Thyroid gland (tissue), 4 donors: ENCODE data around the gene MAGOH. TPM values are rescaled to one million over a fixed set of nuclear protein-coding genes. Genes with fewer than 3 reads are reported as not detected.

Experiments
- DNase-seq, 2 donors: peaks; one replicate each; pipeline ENCODE4 v3.0.0-alpha.2; 2019
- H3K27ac ChIP-seq, 3 donors: fragments of 200-600 bp; sonication (generic); 1 replicate in 2 of 3; 2 replicates in 1 of 3; pipeline ENCODE4 v1.5.1; 2016 to 2019; ENCODE audit warnings: mild to moderate bottlenecking in 1 of 3, moderate library complexity in 1 of 3
- H3K27me3 ChIP-seq: fragments of 200-600 bp; sonication (generic); one replicate; pipeline ENCODE4 v1.5.1; 2019
- H3K36me3 ChIP-seq, 2 donors: fragments of 200-600 bp; sonication (generic); one replicate each; pipeline ENCODE4 v1.5.1; 2016 to 2019
- H3K4me1 ChIP-seq, 2 donors: fragments of 200-600 bp; sonication (generic); one replicate each; pipeline ENCODE4 v1.5.1; 2017 to 2019
- H3K4me3 ChIP-seq, 3 donors: fragments of 200-600 bp; sonication (generic); replicated peaks in 1 of 3; 1 replicate in 2 of 3; 2 replicates in 1 of 3; pipeline ENCODE4 v1.5.1; 2016; ENCODE audit warnings: mild to moderate bottlenecking in 1 of 3
- H3K9me3 ChIP-seq: fragments of 200-600 bp; sonication (generic); one replicate; pipeline ENCODE4 v1.5.1; 2017
- POLR2A ChIP-seq, 2 donors: fragments of 450-650 bp; IDR thresholded peaks; one replicate each; pipeline ENCODE4 v1.6.1; 2017; ENCODE audit warnings: antibody characterized with exemption in 2 of 2, mild to moderate bottlenecking in 2 of 2, moderate library complexity in 1 of 2
- WGBS, 2 donors: methylation state at CpG; one replicate each; pipeline ENCODE4 v1.1.5; 2017; 5-methylcytosine and 5-hydroxymethylcytosine counted together
- intact Hi-C: fragments of 100-400 bp; cut with DNase I; formaldehyde crosslinking; loops from one replicate; pipeline ENCODE4 v1.15.1; 2023
- total RNA-seq, 4 donors: library from RNA; depleted of rRNA; stranded (reverse); fragments of >200 nt; gene quantifications; one replicate each; pipeline ENCODE4 v1.2.3, GENCODE V29; 2016
- TF ChIP-seq, protein P1 (sequence below), 6 experiments: fragments of 200-600 bp in 3 of 6; fragments of 450-650 bp in 3 of 6; sonication (generic) in 3 of 6; IDR thresholded peaks; one replicate each; pipeline ENCODE4 v1.5.1; 2016 to 2019; ENCODE audit warnings: antibody characterized with exemption in 6 of 6, mild to moderate bottlenecking in 2 of 6, inconsistent platforms in 1 of 6, moderate library complexity in 1 of 6

MAGOH gene
- total RNA-seq, 4 donors from 2014 or later, result 16.8 to 61.9 (median 34.4) TPM

- Histone ChIP-seq H3K9me3 (no peaks in the 10 kb centered on the region), H3K27me3 (no peaks in the 10 kb centered on the region), H3K36me3 (peaks cover 43 to 48% of the 10 kb centered on the region in 2 donors), H3K4me1 (no peaks in the 10 kb centered on the region), H3K4me3 (no peak overlapping the region), H3K27ac (no peak overlapping the region)
- intact Hi-C loops, result no loop called here
- no peak for DNase-seq
- 92 to 93% methylated on average over 4 of the region's 4 CpGs for WGBS, 2 donors
- no peak for TF ChIP-seq POLR2A (IDR thresholded peaks at IDR 0.05)
- TF ChIP-seq, protein P1, sequence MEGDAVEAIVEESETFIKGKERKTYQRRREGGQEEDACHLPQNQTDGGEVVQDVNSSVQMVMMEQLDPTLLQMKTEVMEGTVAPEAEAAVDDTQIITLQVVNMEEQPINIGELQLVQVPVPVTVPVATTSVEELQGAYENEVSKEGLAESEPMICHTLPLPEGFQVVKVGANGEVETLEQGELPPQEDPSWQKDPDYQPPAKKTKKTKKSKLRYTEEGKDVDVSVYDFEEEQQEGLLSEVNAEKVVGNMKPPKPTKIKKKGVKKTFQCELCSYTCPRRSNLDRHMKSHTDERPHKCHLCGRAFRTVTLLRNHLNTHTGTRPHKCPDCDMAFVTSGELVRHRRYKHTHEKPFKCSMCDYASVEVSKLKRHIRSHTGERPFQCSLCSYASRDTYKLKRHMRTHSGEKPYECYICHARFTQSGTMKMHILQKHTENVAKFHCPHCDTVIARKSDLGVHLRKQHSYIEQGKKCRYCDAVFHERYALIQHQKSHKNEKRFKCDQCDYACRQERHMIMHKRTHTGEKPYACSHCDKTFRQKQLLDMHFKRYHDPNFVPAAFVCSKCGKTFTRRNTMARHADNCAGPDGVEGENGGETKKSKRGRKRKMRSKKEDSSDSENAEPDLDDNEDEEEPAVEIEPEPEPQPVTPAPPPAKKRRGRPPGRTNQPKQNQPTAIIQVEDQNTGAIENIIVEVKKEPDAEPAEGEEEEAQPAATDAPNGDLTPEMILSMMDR (IDR thresholded peaks at IDR 0.05), result no peak
These were observed 27.3 kb upstream of the MAGOH start for GRCh38 chr1:53265581-53265980.

DNA sequence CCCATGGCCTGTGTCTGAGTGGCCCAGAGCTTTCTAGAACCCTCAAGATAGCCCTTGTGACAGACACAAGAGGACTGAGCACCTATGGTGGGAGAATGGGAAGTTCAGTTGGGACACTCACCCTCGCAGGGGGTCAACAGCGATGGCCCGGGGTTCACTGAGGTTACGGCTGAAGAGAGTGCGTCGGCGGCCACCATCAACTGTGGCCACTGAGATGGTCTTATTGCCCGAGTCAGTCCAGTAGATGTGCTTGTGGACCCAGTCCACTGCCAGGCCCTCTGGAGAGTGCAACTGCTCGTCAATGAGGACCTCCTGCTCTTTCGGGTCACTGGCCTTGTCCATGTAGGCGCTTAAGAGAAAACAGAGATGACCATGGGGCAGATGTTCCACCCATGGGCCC, 25.7 kb upstream of the MAGOH start:
- no peak for DNase-seq
- Histone ChIP-seq H3K36me3 (peaks cover 55 to 56% of the 10 kb centered on the region in 2 donors), H3K27ac (no peak overlapping the region), H3K4me1 (no peaks in the 10 kb centered on the region), H3K27me3 (no peaks in the 10 kb centered on the region), H3K9me3 (no peaks in the 10 kb centered on the region), H3K4me3 (no peak overlapping the region)
- intact Hi-C loops, result no loop called here
- no peak for TF ChIP-seq POLR2A (IDR thresholded peaks at IDR 0.05)
- TF ChIP-seq, protein P1 (IDR thresholded peaks at IDR 0.05), result no peak
- 95 to 98% methylated on average over 8 to 11 of the region's 11 CpGs for WGBS, 2 donors

DNA sequence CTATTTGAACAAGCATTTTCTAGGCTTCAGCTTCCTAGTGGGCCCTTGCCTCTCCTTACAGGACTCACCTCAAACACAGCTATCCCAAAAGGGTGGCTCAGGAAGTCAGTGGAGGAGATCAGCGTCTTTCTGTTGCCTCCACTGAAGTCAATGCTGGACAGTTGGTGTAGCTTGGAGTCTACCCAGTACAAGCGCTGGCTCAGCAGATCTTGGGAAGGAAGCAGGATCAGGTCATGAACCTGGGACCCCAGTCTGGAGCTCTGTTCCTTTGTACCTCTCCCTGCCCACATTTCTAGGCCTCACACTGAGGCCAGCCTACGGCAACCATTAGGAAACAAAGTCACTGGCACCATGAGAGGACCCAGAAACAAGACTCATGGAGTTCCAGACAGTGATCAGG, 23.7 kb upstream of the MAGOH start:
- intact Hi-C loops, result no loop called here
- Histone ChIP-seq H3K27ac (no peak overlapping the region), H3K4me3 (no peak overlapping the region), H3K4me1 (no peaks in the 10 kb centered on the region), H3K9me3 (no peaks in the 10 kb centered on the region), H3K27me3 (no peaks in the 10 kb centered on the region), H3K36me3 (peaks cover 60 to 72% of the 10 kb centered on the region in 2 donors)
- TF ChIP-seq, protein P1 (IDR thresholded peaks at IDR 0.05), result no peak
- no peak for TF ChIP-seq POLR2A (IDR thresholded peaks at IDR 0.05)
- no peak for DNase-seq
- WGBS, 2 donors, result 96 to 100% methylated on average over 3 of the region's 3 CpGs

DNA sequence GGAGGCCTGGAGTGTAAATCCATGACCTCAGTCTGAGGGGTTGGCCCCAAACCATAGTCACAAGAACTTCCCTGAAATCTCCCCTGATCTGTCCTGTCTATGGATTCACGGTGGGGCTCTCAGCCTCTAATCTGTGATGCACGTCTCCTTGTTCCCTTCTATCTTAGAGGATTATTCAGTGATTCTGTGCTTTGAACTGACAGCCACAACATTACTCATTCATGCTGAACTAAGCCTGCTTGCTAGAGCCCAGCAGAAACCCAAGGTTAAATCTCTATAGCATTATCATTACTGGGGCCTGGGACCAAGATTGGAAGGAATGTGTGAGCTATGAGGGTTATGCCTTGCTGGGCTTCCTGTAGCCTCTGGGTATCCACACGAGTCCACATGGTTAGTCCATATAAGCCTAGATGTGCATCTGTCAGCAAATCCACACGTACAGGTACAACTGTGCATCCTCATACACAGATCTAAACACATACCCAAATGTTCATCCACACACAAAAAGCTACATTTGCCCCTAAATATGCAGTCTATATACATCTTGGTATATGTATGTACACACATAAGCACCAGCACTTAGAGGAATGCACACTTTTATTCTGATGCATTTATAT, 22.4 kb upstream of the MAGOH start:
- TF ChIP-seq POLR2A (IDR thresholded peaks at IDR 0.05), result no peak
- TF ChIP-seq, protein P1 (IDR thresholded peaks at IDR 0.05), result no peak
- H3K9me3 ChIP-seq, result no peaks in the 10 kb centered on the region
- intact Hi-C loops, result no loop called here
- H3K4me1 ChIP-seq, result no peaks in the 10 kb centered on the region
- H3K36me3 ChIP-seq, result peaks cover 59 to 79% of the 10 kb centered on the region in 2 donors
- no peak overlapping the region for H3K27ac ChIP-seq
- no peak overlapping the region for H3K4me3 ChIP-seq
- no peak for DNase-seq
- WGBS, 2 donors, result 81 to 89% methylated on average over 4 of the region's 4 CpGs
- H3K27me3 ChIP-seq, result no peaks in the 10 kb centered on the region

DNA sequence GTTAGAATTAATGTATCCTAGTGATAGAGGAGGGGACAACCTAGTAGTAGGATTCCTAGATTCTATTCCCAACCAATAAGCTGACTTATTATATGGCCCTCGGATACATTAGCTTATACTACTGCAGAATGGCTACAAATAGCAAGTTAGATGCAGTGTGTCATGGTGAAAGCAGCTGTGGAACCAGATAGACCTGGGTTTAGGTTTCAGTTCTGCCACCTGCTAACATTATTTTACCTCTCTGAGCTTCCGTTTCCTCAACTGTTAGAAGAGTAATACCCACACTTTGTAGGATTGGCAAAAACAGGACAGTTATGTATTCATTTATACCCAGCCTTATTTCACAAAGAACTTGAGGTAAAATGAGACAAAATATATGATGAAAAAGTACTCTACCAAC, 21.6 kb upstream of the MAGOH start:
- WGBS, 2 donors, result 95 to 98% methylated on average over 2 of the region's 2 CpGs
- H3K27me3 ChIP-seq, result no peaks in the 10 kb centered on the region
- H3K36me3 ChIP-seq, result peaks cover 57 to 86% of the 10 kb centered on the region in 2 donors
- no peaks in the 10 kb centered on the region for H3K4me1 ChIP-seq
- no peak overlapping the region for H3K4me3 ChIP-seq
- intact Hi-C loops, result no loop called here
- TF ChIP-seq, protein P1 (IDR thresholded peaks at IDR 0.05), result no peak
- no peak for TF ChIP-seq POLR2A (IDR thresholded peaks at IDR 0.05)
- DNase-seq, result no peak
- no peak overlapping the region for H3K27ac ChIP-seq
- H3K9me3 ChIP-seq, result no peaks in the 10 kb centered on the region
